Measurements from ENCODE around the gene HLA-B. TPM values are rescaled to one million over a fixed set of nuclear protein-coding genes. Genes with fewer than 3 reads are reported as not detected.
A peak's percentile ranks its signal among the peaks of the same experiment; 100 is the strongest.
"Not testable (repeated sequence)": the region's sequence is repeated elsewhere in the genome, so short reads cannot be mapped to it uniquely, and the experiment has no call there.

The HLA-B gene
- 100 to 1,000 TPM; 168 to 351 TPM for polyA plus RNA-seq

GRCh38 chr6:31356946-31357466 is at the start of gene HLA-B:
TSS of gene HLA-B (minus strand) at chr6:31357179. CDS start at chr6:31357158, 21 bp downstream.
- H3K27ac ChIP-seq (ENCODE audit: low read depth in 2 of 2, low read length in 1 of 2): peak within 1 kb of the TSS; percentile 80 to 86
- WGBS, 2 donors: 0 to 1% methylated on average over 28 to 39 of the region's 39 CpGs
- peak within 1 kb of the TSS; percentile 72 to 80 for H3K4me3 ChIP-seq (ENCODE audit: low read depth in 1 of 2, low read length in 2 of 2)
- peaks cover 0 to 3% of the 10 kb centered on the region in 2 donors for H3K27me3 ChIP-seq (ENCODE audit: control insufficient read depth in 1 of 2, insufficient read depth in 2 of 2, low read length in 2 of 2)
- no peaks in the 10 kb centered on the region for H3K9me3 ChIP-seq (ENCODE audit: control insufficient read depth in 2 of 2, insufficient read depth in 1 of 2, low read depth in 1 of 2, low read length in 1 of 2)
- H3K36me3 ChIP-seq (ENCODE audit: control insufficient read depth in 2 of 2, insufficient read depth in 2 of 2, low read length in 1 of 2): peaks cover 0 to 14% of the 10 kb centered on the region in 2 donors
- peaks cover 0 to 9% of the 10 kb centered on the region in 2 donors for H3K4me1 ChIP-seq (ENCODE audit: control insufficient read depth in 2 of 2, insufficient read depth in 2 of 2, low read length in 1 of 2)

DNA sequence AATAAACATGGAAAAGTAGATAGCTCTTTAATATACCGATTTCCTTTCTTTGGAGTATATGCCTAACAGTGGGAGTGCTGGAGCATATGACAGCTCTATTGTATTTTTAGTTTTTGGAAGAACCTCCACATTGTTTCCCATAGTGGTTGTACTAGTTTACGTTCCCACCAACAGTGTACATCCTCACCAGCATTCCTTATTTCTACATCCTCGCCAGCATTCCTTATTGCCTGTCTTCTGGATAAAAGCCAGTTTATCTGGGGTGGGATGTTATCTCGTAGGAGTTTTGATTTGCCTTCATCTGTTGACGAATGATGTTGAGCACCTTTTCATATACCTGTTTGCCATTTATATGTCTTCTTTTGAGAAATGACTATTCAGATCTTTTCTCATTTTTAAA is 49.0 kb upstream of the HLA-B start:
- 63 to 71% methylated on average over 5 of the region's 5 CpGs for WGBS, 2 donors
- Histone ChIP-seq H3K27ac (ENCODE audit: low read depth in 2 of 2, low read length in 1 of 2) (no peak overlapping the region), H3K36me3 (ENCODE audit: control insufficient read depth in 2 of 2, insufficient read depth in 2 of 2, low read length in 1 of 2) (no peaks in the 10 kb centered on the region), H3K4me1 (ENCODE audit: control insufficient read depth in 2 of 2, insufficient read depth in 2 of 2, low read length in 1 of 2) (peaks cover 0 to 8% of the 10 kb centered on the region in 2 donors), H3K27me3 (ENCODE audit: control insufficient read depth in 1 of 2, insufficient read depth in 2 of 2, low read length in 2 of 2) (no peaks in the 10 kb centered on the region), H3K9me3 (ENCODE audit: control insufficient read depth in 2 of 2, insufficient read depth in 1 of 2, low read depth in 1 of 2, low read length in 1 of 2) (no peaks in the 10 kb centered on the region), H3K4me3 (ENCODE audit: low read depth in 1 of 2, low read length in 2 of 2) (no peak overlapping the region)

GRCh38 chr6:31404061-31404364 is 47.0 kb upstream of the HLA-B start:
- not testable (repeated sequence) for H3K4me1 ChIP-seq (ENCODE audit: control insufficient read depth in 2 of 2, insufficient read depth in 2 of 2, low read length in 1 of 2); H3K9me3 ChIP-seq (ENCODE audit: control insufficient read depth in 2 of 2, insufficient read depth in 1 of 2, low read depth in 1 of 2, low read length in 1 of 2); H3K36me3 ChIP-seq (ENCODE audit: control insufficient read depth in 2 of 2, insufficient read depth in 2 of 2, low read length in 1 of 2); H3K27me3 ChIP-seq (ENCODE audit: control insufficient read depth in 1 of 2, insufficient read depth in 2 of 2, low read length in 2 of 2)
- Histone ChIP-seq H3K4me3 (ENCODE audit: low read depth in 1 of 2, low read length in 2 of 2) (peak overlapping the region; percentile 58 to 65), H3K27ac (ENCODE audit: low read depth in 2 of 2, low read length in 1 of 2) (peak overlapping the region; percentile 79 to 84)
- 9 to 14% methylated on average over 13 of the region's 13 CpGs for WGBS, 2 donors

- H3K36me3 ChIP-seq (ENCODE audit: control insufficient read depth in 2 of 2, insufficient read depth in 2 of 2, low read length in 1 of 2): no peaks in the 10 kb centered on the region
- H3K27me3 ChIP-seq (ENCODE audit: control insufficient read depth in 1 of 2, insufficient read depth in 2 of 2, low read length in 2 of 2): no peaks in the 10 kb centered on the region
- WGBS, 2 donors: 0 to 1% methylated on average over 58 of the region's 58 CpGs
- peaks cover 0 to 8% of the 10 kb centered on the region in 2 donors for H3K4me1 ChIP-seq (ENCODE audit: control insufficient read depth in 2 of 2, insufficient read depth in 2 of 2, low read length in 1 of 2)
- peak within 1 kb of the TSS; percentile 58 to 65 for H3K4me3 ChIP-seq (ENCODE audit: low read depth in 1 of 2, low read length in 2 of 2)
- H3K9me3 ChIP-seq (ENCODE audit: control insufficient read depth in 2 of 2, insufficient read depth in 1 of 2, low read depth in 1 of 2, low read length in 1 of 2): no peaks in the 10 kb centered on the region
- peak within 1 kb of the TSS; percentile 79 to 84 for H3K27ac ChIP-seq (ENCODE audit: low read depth in 2 of 2, low read length in 1 of 2)
Observed at GRCh38 chr6:31403283-31404060, 46.5 kb upstream of the HLA-B start, which contains the start of gene MICA. TSS of gene MICA (plus strand) at chr6:31403595. CDS start at chr6:31403633, 38 bp downstream.

DNA sequence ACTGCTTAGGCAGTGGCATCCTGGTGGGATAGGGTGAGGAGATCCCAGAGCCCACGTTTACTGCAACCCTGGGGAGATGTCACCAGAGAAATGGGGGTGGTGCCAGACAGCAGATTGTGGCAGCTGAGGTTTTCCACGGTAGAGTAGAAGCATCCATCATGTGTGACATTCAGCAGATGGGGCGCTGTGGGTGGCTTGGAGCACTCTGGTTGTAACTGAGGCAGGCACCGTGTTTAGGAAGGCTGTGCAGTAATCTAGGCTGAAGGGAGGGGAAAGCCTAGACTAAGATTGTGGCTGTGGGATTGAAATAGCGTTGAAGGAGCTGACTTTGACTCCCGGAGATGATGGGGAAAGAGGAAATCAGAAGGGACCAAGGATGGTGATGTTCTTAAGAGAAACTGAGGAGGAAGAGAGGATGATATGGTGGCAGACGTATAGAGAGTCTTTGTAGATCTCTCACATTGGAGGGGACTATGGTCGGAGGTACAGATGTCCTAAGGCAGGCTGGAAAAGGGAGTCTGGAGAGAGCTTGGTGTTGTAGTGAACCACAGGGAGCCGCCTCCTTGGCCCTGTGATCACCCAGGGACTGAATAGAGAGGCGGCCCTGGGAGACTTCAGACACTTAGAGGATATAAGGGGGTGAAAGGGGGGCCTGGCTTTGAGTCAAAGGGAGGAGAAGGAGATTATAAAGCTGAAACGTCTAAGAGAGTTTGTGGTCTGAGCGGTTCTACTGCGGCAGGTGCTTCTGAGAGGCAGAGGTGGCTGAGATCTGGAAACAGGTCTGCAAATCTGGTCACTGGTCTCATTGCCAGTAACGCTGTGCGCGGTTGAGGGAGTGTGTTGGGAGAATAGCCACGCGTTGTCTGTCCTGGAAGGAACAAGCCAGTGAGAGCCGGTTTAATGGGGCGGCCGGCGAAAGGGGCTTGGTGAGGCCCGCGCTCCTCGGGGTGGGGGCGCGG is 45.6 kb upstream of the HLA-B start:
- H3K27ac ChIP-seq (ENCODE audit: low read depth in 2 of 2, low read length in 1 of 2): peak overlapping the region; percentile 79 to 84
- no peaks in the 10 kb centered on the region for H3K27me3 ChIP-seq (ENCODE audit: control insufficient read depth in 1 of 2, insufficient read depth in 2 of 2, low read length in 2 of 2)
- H3K36me3 ChIP-seq (ENCODE audit: control insufficient read depth in 2 of 2, insufficient read depth in 2 of 2, low read length in 1 of 2): no peaks in the 10 kb centered on the region
- H3K4me3 ChIP-seq (ENCODE audit: low read depth in 1 of 2, low read length in 2 of 2): peak overlapping the region; percentile 58 to 65
- 3 to 7% methylated on average over 27 of the region's 27 CpGs for WGBS, 2 donors
- H3K4me1 ChIP-seq (ENCODE audit: control insufficient read depth in 2 of 2, insufficient read depth in 2 of 2, low read length in 1 of 2): peaks cover 0 to 8% of the 10 kb centered on the region in 2 donors
- H3K9me3 ChIP-seq (ENCODE audit: control insufficient read depth in 2 of 2, insufficient read depth in 1 of 2, low read depth in 1 of 2, low read length in 1 of 2): no peaks in the 10 kb centered on the region

DNA sequence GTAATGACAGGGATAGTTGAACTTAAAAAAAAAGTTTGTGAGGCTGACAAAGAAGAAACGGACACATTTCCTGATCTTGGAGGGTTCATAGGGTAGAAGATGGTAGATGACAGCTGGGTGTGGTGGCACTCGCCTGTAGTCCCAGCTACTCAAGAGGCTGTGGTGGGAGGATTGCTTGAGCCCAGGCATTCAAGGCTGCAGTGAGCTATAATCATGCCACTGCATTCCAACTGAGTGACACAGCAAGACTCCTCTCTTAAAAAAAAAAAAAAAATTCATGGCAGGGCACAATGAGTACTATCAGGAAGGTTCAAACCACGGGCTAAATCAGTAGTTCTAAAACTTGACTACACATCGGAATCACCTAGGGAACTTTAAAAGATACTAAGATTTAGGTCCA is 44.4 kb upstream of the HLA-B start:
- H3K4me1 ChIP-seq (ENCODE audit: control insufficient read depth in 2 of 2, insufficient read depth in 2 of 2, low read length in 1 of 2): peaks cover 0 to 8% of the 10 kb centered on the region in 2 donors
- no peaks in the 10 kb centered on the region for H3K27me3 ChIP-seq (ENCODE audit: control insufficient read depth in 1 of 2, insufficient read depth in 2 of 2, low read length in 2 of 2)
- no peaks in the 10 kb centered on the region for H3K9me3 ChIP-seq (ENCODE audit: control insufficient read depth in 2 of 2, insufficient read depth in 1 of 2, low read depth in 1 of 2, low read length in 1 of 2)
- WGBS, 2 donors: 25 to 32% methylated on average over 4 of the region's 4 CpGs
- H3K27ac ChIP-seq (ENCODE audit: low read depth in 2 of 2, low read length in 1 of 2): peak overlapping the region; percentile 35 to 49
- peak overlapping the region in 1 of 2 donors; percentile 75 for H3K4me3 ChIP-seq (ENCODE audit: low read depth in 1 of 2, low read length in 2 of 2)
- no peaks in the 10 kb centered on the region for H3K36me3 ChIP-seq (ENCODE audit: control insufficient read depth in 2 of 2, insufficient read depth in 2 of 2, low read length in 1 of 2)

- 1 to 3% methylated on average over 30 of the region's 30 CpGs for WGBS, 2 donors
- no peaks in the 10 kb centered on the region for H3K9me3 ChIP-seq (ENCODE audit: control insufficient read depth in 2 of 2, insufficient read depth in 1 of 2, low read depth in 1 of 2, low read length in 1 of 2)
- peaks cover 0 to 8% of the 10 kb centered on the region in 2 donors for H3K4me1 ChIP-seq (ENCODE audit: control insufficient read depth in 2 of 2, insufficient read depth in 2 of 2, low read length in 1 of 2)
- peak overlapping the region; percentile 93 to 94 for H3K27ac ChIP-seq (ENCODE audit: low read depth in 2 of 2, low read length in 1 of 2)
- no peaks in the 10 kb centered on the region for H3K27me3 ChIP-seq (ENCODE audit: control insufficient read depth in 1 of 2, insufficient read depth in 2 of 2, low read length in 2 of 2)
- peak overlapping the region; percentile 67 to 75 for H3K4me3 ChIP-seq (ENCODE audit: low read depth in 1 of 2, low read length in 2 of 2)
- no peaks in the 10 kb centered on the region for H3K36me3 ChIP-seq (ENCODE audit: control insufficient read depth in 2 of 2, insufficient read depth in 2 of 2, low read length in 1 of 2)
Observed at GRCh38 chr6:31400467-31401289, 43.7 kb upstream of the HLA-B start.

- H3K4me3 ChIP-seq (ENCODE audit: low read depth in 1 of 2, low read length in 2 of 2): peak overlapping the region; percentile 67 to 75
- H3K27ac ChIP-seq (ENCODE audit: low read depth in 2 of 2, low read length in 1 of 2): peak overlapping the region; percentile 93 to 94
- WGBS, 2 donors: 0% methylated on average over 57 of the region's 57 CpGs
- no peaks in the 10 kb centered on the region for H3K9me3 ChIP-seq (ENCODE audit: control insufficient read depth in 2 of 2, insufficient read depth in 1 of 2, low read depth in 1 of 2, low read length in 1 of 2)
- H3K27me3 ChIP-seq (ENCODE audit: control insufficient read depth in 1 of 2, insufficient read depth in 2 of 2, low read length in 2 of 2): no peaks in the 10 kb centered on the region
- peaks cover 0 to 8% of the 10 kb centered on the region in 2 donors for H3K4me1 ChIP-seq (ENCODE audit: control insufficient read depth in 2 of 2, insufficient read depth in 2 of 2, low read length in 1 of 2)
- H3K36me3 ChIP-seq (ENCODE audit: control insufficient read depth in 2 of 2, insufficient read depth in 2 of 2, low read length in 1 of 2): no peaks in the 10 kb centered on the region
Observed at GRCh38 chr6:31399589-31400466, 42.8 kb upstream of the HLA-B start.
